ENCODE data around the gene CYP26A1.

CYP26A1 gene

DNA sequence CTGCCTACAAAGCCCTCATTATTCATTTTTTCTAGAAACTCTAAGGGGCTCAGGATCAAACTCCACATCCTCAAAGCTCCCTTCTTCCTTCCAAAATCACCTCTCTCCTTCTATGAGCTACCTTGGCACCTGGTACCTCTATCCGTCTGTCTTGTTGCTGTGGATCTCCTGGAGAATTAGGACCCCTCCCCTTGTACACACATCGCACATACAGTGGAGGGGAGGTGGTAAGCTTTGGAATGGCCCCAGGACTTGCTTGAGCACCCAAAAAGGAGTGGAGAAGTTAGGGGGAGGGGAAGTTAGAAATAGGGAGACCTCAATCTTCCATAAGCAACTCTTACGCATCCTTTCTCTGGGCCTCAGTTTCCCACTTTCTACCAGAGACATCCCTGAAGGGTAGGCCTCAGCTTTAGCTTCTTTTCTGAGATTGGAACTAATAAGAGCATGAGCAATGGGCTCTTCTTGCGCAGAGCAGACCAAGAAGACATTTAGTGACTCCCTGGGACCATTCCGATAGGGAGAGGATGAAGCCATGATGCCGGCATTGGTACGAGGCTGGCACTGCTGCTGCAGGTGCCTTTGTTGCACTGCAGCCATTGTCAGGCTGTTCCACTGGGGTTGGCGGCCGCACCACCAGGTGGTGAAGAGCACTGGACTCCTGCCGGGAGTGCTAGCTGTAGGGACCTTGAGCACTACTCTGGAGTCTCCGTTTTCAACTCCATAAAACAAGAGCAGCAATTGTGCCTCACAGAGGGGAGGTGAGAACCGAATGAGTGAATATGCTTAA lies 8.6 kb upstream of the CYP26A1 start:
- DNase-seq: no peak

DNA sequence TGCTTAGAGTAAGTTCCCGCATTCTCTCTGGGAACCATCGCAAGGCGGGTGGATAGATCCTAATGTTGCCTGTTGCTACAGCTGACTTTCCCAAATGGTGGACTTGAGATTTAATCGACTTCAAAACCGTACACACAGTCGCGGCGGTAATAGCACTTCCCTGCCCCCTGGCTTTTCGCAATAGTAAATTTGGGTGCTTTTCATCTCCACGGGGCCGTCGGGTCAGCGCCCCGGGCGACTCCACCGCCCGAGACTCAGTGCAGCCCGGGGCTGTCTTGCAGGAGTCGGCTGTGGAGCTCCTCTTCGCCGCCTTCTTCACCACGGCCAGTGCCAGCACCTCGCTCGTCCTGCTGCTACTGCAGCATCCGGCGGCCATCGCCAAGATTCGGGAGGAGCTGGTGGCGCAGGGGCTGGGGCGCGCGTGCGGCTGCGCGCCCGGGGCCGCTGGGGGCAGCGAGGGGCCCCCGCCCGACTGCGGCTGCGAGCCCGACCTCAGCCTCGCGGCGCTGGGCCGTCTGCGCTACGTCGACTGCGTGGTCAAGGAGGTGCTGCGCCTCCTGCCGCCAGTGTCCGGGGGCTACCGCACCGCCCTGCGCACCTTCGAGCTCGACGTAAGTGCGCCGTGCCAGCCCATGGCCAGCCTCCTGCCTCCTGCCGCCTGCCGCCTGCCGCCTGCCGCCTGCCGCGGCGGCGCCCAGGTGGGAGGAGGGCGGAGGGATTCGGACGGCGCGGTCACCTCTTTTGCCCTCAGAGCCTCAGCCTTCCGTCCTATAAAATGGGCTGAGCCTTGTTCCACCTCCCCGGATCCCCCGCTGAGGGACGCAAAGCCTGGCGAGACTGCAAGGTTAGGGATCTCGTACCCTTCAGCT lies 7.8 kb upstream of the CYP26A1 start:
- DNase-seq: no peak

DNA sequence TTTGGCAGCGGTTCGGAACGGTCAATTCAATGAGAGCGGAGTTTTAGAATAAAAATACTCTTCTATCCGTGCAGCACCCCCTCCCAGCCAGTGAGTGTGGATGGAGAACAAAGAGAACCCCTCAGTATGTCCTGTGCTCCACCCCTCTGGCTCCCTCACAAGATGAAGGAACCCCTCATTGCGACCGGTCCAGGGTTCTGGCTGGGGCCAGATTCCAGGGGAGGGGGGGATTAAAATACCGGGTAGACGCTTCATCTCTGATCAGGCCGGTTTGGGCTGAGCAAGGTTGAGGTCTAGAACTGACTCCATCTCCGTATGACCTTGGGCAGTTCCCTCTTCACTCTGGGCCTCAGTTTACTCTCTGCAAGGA lies 7.2 kb upstream of the CYP26A1 start:
- no peak for DNase-seq

DNA sequence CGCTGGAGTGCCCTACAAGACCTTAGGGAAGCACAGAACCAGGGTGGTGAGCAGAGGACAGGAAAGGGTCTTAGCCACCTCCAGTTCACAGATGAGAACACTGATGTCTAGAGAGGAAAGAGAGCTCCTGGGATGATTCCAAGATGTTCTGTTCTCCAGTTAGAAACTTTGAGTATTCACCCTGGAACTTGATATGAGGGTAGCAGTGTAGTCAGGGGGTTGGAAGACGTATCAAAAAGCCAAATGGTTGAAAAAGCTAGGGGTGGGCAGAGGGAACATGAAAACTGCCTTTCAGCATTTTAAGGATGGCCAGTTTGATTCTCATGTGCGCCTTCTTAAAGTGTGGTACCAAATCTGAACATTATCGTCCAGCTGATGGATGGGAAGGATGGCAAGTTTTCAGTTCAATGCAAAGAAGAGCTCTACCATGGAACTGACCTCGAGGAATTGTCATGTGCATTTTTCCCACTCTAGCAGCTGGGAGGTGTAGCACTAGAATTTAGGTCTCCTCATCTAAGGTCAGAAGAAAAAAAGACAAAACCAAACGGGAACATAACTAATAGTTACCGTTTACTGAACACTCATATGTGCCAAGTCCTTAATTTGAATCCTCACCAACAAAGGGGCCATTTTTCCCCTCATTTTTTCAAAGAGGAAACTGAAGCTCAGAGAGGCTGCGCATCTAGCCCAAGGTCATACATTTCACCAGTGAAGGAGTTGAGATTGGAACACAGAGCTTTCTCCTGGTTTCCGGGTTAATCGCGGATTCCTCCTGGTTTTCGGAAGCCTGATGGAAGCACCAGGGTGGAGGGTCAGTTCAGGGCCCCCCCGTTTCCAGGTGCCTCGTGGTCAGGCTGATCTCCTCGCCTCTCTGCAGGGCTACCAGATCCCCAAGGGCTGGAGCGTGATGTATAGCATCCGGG lies 6.0 kb upstream of the CYP26A1 start:
- no peak for DNase-seq

DNA sequence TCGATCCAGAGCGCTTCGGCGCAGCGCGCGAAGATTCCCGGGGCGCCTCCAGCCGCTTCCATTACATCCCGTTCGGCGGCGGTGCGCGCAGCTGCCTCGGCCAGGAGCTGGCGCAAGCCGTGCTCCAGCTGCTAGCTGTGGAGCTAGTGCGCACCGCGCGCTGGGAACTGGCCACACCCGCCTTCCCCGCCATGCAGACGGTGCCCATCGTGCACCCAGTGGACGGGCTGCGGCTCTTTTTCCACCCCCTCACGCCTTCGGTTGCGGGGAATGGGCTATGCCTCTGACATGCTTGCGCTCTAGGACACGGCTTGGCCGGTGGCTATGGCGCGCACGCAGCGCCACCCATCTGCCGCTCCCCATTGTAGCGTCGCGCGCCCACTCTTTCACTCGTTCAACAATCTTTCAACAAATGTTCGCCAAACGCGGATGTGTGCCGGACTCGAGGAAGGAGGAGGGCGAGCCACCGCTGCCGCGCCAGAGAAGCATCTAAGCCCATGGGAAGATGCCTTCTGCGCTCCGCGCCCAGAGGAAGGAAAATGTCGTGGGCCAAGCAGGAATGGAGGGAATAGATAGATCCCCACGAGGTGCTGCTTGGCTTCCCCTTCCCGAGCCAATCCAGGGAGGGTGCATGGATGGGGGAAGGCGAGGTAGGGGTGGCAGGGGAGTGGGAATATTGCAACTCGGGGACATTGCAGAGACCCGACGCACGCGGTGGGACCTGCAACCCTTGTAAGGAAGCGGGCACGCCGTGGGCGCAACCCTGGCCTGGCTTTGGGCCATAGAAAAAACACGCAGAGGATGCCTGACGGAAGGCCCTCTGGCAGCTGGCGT lies 5.1 kb upstream of the CYP26A1 start:
- peak; percentile 45 for DNase-seq

DNA sequence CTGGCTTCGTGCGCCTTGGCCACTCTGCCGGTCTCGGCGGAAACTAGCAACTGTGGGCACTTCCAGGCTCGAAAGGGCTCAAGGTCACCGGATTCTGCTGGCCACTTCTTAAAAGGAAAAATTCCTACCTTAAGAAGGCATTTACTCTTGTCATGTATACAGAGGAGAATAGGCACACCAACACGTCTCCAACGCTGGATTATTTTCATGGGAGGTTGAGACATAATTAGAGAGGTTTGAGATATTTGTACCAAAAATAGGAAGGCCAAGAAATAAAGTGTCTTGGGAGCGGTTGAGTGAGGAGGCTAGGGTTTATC lies 4.5 kb upstream of the CYP26A1 start:
- DNase-seq: no peak

DNA sequence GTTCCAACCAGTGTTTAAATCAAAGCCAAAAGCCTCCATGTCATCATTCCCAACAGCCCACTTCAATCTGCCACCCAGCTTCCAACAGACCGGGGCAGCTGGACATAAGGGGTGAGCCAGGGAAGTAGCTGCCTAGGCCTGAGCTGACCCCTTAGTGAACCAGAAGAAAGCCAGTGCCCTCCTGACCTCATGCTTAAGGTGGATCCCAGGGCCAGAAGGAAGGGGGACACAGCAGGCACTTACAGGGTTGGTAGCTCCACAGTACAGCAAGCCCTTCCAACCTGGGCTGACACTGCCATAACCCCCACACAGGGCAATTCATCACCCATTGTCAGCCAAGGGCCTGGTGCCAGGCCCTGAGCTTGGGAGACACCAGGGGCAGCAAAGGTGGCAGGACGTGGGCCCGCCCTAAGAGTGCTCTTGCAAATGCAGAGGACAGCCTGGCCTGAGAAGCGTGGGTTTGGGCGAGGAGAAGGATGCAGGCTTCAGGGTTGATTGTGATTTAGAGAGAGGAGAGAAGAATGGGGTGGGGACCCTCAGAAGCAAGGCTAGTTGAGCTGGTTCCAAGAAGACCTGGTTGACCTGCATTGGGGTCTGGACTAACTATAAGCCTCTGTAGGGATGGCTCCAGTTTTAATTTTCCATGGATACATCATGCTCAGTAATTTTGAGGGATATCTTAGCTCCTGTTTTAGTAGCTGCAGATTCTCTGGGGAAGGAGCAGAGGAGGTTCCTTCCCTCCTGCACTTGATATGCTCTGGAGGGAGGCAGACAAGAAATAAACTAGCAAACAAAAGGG lies 3.1 kb upstream of the CYP26A1 start:
- no peak for DNase-seq

DNA sequence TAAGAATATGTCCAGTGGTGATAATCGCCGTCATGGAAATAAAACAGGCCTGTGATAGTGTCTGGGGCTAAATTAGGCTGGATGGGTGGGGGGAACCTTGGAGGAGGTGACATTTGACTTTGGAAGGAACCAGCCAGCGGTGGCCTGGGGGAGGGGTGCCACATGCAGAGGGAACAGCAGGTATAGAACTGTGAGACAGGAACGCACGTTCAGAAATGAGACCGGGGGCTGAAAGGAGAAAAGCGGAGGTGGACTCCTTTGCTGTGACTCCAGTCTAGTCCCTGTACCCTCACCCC lies 2.6 kb upstream of the CYP26A1 start:
- no peak for DNase-seq

DNA sequence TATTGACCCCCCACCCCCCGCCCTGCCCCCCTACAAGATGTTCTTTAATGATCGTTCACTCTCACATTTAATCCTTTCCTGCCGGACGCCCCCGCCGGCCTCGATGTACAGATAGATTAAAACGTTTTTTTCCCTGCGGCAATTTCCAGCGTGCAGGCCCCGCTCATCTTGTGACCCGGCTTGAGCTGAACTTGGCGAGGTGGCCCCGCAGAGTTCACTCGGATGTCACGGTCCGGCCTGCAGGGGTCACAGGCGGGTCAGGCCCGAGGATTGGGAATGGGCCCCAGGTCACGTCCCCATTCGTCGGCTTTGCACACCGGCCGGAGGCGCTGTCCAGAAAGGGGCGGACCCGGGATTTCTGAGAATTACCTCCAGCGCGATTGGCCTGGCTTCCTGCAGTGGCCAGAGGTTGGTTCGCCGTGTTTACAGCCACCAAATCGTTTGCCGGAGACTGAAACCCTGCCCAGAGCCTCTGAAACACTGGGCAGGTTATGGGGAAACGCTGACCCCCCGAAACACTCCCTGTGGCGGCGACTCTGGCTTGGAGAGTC lies 1.9 kb upstream of the CYP26A1 start:
- DNase-seq: no peak

DNA sequence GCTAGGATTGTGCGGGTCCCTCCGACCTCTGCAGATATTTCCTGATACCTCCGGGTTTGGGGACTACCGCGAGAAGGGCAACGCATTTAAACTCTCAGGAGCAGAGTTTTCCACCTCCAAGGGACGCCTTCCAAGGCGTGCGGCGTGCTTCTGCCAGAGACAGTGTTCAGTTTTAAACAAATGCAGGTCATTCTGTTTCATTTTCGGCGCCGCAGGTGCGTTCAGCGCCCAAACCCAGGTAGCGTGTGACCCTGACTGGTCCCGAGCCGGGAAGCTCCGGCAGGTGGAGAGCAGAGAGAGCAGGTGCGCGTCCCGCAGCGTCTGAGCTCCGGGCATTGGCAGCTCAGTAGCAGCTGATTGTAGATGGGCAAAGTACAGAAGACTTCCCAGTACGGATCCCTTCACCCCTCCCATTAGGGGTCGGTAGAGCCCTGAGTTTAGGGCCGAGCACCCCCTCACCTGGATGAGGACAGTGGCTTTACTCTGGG lies 1.4 kb upstream of the CYP26A1 start:
- DNase-seq: no peak

DNA sequence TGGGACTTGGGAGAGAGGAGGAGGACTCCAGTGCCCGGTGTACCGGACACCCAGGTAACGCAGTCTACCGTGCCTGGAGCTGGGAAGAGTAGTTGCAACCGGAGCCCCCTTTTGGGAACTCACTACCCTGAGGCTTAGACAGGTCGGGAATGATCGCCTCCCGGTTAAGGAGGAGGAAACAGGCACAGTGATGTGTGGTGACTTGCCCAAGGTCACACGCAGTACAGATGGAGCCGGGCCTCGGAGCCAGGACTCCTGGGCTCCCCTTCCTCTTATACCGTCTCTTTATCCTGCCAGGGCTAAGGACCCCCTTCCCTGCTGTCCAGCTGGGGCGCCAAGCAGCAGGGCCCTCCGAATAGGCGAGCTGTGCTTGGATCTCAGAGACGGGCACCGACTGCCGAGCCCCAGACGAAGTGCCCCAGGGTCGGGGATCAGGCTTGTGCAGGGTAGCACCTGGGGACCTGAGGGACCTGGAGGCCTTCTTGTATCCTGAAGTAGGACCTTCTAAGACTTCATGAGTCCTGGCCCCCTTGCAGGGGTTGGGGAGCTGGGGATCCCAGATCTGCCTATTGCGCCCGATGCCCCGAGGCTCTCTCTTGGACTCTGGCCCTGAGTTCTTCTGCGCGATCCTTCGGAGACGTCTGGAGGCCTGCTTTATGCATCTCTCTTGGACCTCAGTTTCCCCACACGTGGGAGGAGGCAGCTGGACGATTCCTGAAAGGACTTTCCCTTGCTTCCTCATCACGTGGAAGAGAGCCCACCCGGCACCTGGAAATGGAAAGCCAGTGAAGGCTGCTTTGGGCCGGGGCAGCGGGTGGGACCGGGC lies 767 bp upstream of the CYP26A1 start:
- DNase-seq: no peak

DNA sequence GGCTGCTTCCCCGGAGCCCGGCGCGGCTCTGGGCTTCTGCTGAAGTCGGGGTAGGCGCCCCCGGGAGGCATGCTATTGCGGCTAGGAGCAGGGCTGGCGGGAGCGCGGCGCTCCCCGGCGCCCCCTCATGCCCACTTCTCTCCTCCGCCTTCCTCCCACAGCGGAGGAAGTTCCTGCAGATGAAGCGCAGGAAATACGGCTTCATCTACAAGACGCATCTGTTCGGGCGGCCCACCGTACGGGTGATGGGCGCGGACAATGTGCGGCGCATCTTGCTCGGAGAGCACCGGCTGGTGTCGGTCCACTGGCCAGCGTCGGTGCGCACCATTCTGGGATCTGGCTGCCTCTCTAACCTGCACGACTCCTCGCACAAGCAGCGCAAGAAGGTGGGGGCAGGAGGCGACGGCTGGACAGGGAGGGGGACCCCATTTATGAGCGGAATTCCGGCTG lies 479 bp downstream of the CYP26A1 start:
- no peak for DNase-seq

DNA sequence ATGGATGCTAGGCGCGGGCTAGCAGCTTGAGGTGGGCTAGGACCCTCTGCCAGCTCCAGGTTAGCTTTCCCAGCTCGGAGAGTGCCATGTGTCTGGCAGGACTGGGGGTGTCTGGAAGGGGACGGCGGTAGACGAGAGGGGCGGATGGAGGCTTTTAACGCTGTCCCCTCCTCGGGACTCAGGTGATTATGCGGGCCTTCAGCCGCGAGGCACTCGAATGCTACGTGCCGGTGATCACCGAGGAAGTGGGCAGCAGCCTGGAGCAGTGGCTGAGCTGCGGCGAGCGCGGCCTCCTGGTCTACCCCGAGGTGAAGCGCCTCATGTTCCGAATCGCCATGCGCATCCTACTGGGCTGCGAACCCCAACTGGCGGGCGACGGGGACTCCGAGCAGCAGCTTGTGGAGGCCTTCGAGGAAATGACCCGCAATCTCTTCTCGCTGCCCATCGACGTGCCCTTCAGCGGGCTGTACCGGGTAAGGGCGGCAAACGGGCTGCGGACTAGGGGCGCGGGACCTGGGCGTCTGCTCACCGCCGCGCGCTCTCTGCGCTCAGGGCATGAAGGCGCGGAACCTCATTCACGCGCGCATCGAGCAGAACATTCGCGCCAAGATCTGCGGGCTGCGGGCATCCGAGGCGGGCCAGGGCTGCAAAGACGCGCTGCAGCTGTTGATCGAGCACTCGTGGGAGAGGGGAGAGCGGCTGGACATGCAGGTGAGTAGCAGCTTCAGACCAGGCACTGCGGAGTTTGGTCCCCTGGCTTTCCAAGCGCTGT lies 1.1 kb downstream of the CYP26A1 start:
- DNase-seq: no peak

DNA sequence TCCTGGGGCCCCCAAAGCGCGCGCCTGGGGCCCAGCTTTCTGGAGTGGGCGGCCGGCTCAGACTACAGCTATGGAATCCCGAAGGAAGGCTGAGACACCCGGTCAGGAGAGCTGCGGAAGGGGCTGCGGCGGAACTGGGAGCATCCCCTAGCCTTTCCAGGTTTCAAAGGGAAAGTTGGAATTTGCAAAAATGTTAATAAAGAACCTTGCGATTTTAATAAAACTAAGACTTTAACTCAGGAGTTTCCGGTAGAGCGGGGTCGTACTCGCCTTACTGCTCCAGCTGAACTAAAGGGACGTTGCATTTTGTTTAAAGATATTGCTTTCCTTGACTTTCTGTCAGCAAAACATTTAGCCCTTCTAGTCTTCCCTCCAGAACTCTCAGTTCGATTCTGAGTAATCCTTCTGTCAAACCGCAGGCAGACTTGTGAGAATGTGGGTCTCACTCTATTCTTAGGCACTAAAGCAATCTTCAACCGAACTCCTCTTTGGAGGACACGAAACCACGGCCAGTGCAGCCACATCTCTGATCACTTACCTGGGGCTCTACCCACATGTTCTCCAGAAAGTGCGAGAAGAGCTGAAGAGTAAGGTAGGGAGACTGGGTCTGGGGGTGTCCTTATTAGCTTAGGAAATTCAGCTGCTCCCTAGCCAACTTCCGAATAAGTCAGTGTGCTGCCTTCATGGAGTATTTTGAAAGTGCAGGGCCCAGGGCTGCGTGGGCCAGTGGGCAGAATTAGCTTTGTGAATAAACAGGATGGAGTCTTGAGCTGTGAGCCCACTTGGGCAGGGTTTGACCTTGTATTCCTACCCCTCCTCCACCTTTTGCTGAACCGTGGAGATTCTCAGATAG lies 1.9 kb downstream of the CYP26A1 start:
- no peak for DNase-seq

DNA sequence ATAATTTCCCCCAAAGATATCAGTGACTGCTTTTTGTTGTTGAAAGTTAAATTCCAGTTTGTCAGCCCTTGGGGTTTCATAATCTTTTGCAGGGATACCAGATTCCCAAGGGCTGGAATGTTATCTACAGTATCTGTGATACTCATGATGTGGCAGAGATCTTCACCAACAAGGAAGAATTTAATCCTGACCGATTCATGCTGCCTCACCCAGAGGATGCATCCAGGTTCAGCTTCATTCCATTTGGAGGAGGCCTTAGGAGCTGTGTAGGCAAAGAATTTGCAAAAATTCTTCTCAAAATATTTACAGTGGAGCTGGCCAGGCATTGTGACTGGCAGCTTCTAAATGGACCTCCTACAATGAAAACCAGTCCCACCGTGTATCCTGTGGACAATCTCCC lies 3.2 kb downstream of the CYP26A1 start:
- DNase-seq: peak; percentile 26

DNA sequence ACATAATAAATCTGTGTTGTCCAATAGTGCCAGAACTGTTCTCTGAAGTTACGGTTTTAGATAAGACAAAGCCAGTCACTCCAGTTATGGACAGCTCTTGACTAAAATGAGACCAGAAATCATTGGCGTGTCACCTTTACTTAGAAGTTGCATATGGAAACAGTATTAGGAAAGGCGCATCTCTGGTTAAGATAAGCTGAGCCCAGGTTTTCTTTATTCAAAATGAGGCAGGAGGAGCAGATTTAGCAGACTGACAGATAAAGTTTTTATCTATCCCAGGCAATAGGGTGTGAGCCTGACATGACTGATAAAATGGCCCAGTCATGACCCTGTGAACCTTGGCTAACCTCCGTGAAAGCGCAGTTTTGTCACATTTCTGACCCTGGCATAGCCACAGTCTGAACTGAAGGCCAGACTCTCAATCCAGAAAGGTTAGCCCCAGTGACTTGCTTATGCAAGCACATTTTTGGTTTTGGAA lies 4.2 kb downstream of the CYP26A1 start:
- no peak for DNase-seq

DNA sequence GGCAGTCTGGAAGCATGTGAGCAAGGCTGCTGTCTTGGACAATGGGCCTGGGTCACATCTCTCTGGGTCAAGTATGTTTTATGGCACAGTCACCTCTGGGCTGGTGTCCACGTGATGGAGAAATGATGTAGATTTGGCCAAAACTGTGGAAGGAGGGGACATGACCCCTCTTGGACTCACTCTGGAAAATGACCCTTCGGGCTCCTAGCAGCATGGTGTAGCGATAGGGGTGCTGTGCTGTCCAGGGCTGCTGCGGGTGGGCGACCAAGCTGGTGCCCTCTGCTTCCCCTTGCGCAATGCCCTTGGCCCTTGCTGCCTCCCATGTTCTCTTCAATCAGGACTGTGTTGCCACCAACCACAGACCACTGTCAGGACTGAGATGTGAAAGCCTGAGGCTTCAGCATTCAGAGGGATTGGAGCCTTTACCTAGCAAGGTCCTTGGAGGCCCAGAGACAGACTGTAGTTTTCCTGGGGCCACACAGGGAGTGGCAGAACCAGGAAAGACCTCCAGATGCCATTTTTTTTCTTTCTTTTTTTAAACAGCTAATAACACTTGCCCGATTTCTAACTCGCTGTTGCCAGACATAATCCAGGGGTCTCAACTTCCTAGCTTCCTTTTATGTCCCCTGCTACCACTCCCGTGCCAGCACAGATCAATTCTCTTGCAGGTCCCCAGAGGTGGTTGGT lies 6.1 kb downstream of the CYP26A1 start:
- no peak for DNase-seq
